WTC11 (cell line): Measurements from ENCODE around the gene CRIP1. TPM values are rescaled to one million over a fixed set of nuclear protein-coding genes. Genes with fewer than 3 reads are reported as not detected.

Experiments
- ATAC-seq: fragments of 200-7000 bp; cut with Tn5 transposase; 2 replicates; pipeline ENCODE4 v1.10.0; 2021; ENCODE audit warnings: mild to moderate bottlenecking, moderate library complexity
- CTCF ChIA-PET: fragments of 300-600 bp; sonication (Branson Sonifier 250); formaldehyde crosslinking; loops from one replicate; lab custom pipeline; 2021; ENCODE audit warnings: antibody characterized with exemption; lab: Charles Lee
- POLR2A ChIA-PET: fragments of 350-600 bp; sonication (Branson Sonifier 250); formaldehyde crosslinking; loops from one replicate; lab custom pipeline; 2021; ENCODE audit warnings: antibody characterized with exemption; lab: Charles Lee
- DNase-seq: peaks from one replicate; pipeline ENCODE4 v3.0.0; 2021; ENCODE audit warnings: low spot score
- H3K27ac Mint-ChIP-seq: 2 replicates; pipeline ENCODE4 v1.8.0; 2021; ENCODE audit warnings: mixed read lengths
- H3K27me3 Mint-ChIP-seq: 2 replicates; pipeline ENCODE4 v1.8.0; 2021; ENCODE audit warnings: low read depth, mild to moderate bottlenecking, moderate library complexity, mixed read lengths
- H3K36me3 Mint-ChIP-seq: 2 replicates; pipeline ENCODE4 v1.8.0; 2021; ENCODE audit warnings: mixed read lengths
- H3K4me1 Mint-ChIP-seq: 2 replicates; pipeline ENCODE4 v1.8.0; 2022; ENCODE audit warnings: mixed read lengths
- H3K4me3 Mint-ChIP-seq: 2 replicates; pipeline ENCODE4 v1.8.0; 2021; ENCODE audit warnings: mild to moderate bottlenecking, moderate library complexity, mixed read lengths
- H3K9me3 Mint-ChIP-seq: 2 replicates; pipeline ENCODE4 v1.8.0; 2021; ENCODE audit warnings: mixed read lengths
- ATF1 ChIP-seq: sonication (generic); formaldehyde crosslinking; IDR thresholded peaks from 2 replicates; pipeline ENCODE4 v1.8.1; 2023; ENCODE audit warnings: mild to moderate bottlenecking, moderate library complexity, missing genetic modification reagents
- CBFB ChIP-seq: sonication (generic); formaldehyde crosslinking; IDR thresholded peaks from 2 replicates; pipeline ENCODE4 v1.8.1; 2022; ENCODE audit warnings: mild to moderate bottlenecking, low read depth, missing genetic modification reagents
- CDX4 ChIP-seq: fragments of 250-450 bp; sonication (Bioruptor Pico); IDR thresholded peaks from 2 replicates; pipeline ENCODE4 v1.9.0; 2021; ENCODE audit warnings: moderate library complexity, mild to moderate bottlenecking, inconsistent platforms, borderline replicate concordance
- E2F1 ChIP-seq: sonication (generic); formaldehyde crosslinking; IDR thresholded peaks from 2 replicates; pipeline ENCODE4 v1.8.0; 2022; ENCODE audit warnings: mild to moderate bottlenecking, missing genetic modification reagents
- FOXJ3 ChIP-seq: sonication (generic); formaldehyde crosslinking; IDR thresholded peaks from 2 replicates; pipeline ENCODE4 v1.9.0; 2021; ENCODE audit warnings: missing genetic modification reagents, mild to moderate bottlenecking, borderline replicate concordance
- JAZF1 ChIP-seq: fragments of 250-450 bp; sonication (Bioruptor Pico); IDR thresholded peaks from 2 replicates; pipeline ENCODE4 v1.9.0; 2021; ENCODE audit warnings: moderate library complexity, mild to moderate bottlenecking, inconsistent platforms
- JUN ChIP-seq: sonication (generic); formaldehyde crosslinking; IDR thresholded peaks from 2 replicates; pipeline ENCODE4 v1.8.0; 2023; ENCODE audit warnings: mild to moderate bottlenecking, missing genetic modification reagents
- MLX ChIP-seq: sonication (generic); formaldehyde crosslinking; IDR thresholded peaks from 2 replicates; pipeline ENCODE4 v1.8.1; 2023; ENCODE audit warnings: mild to moderate bottlenecking, missing genetic modification reagents, moderate library complexity
- NFE2L1 ChIP-seq: sonication (generic); formaldehyde crosslinking; IDR thresholded peaks from 2 replicates; pipeline ENCODE4 v1.8.1; 2023; ENCODE audit warnings: missing genetic modification reagents
- PRRX2 ChIP-seq: fragments of 250-450 bp; sonication (Bioruptor Pico); IDR thresholded peaks from 2 replicates; pipeline ENCODE4 v1.8.0; 2021; ENCODE audit warnings: mild to moderate bottlenecking
- total RNA-seq: library from RNA; stranded (reverse); gene quantifications from 3 replicates; pipeline ENCODE4 v1.2.3, GENCODE V29; 2021
- TF ChIP-seq, protein P1 (sequence below): fragments of 250-450 bp; sonication (Bioruptor Pico); IDR thresholded peaks from 2 replicates; pipeline ENCODE4 v2.1.2; 2022; ENCODE audit warnings: mild to moderate bottlenecking, moderate library complexity
- TF ChIP-seq, protein P2 (sequence below): fragments of 200-600 bp; IDR thresholded peaks from 2 replicates; pipeline ENCODE4 v1.8.0; 2022; ENCODE audit warnings: antibody characterized with exemption
- TF ChIP-seq, protein P3 (sequence below): sonication (generic); formaldehyde crosslinking; IDR thresholded peaks from 2 replicates; pipeline ENCODE4 v1.8.0; 2022; ENCODE audit warnings: mild to moderate bottlenecking, missing genetic modification reagents

The CRIP1 gene
- total RNA-seq, 1 experiment from 2014 or later: 9.0 TPM

DNA sequence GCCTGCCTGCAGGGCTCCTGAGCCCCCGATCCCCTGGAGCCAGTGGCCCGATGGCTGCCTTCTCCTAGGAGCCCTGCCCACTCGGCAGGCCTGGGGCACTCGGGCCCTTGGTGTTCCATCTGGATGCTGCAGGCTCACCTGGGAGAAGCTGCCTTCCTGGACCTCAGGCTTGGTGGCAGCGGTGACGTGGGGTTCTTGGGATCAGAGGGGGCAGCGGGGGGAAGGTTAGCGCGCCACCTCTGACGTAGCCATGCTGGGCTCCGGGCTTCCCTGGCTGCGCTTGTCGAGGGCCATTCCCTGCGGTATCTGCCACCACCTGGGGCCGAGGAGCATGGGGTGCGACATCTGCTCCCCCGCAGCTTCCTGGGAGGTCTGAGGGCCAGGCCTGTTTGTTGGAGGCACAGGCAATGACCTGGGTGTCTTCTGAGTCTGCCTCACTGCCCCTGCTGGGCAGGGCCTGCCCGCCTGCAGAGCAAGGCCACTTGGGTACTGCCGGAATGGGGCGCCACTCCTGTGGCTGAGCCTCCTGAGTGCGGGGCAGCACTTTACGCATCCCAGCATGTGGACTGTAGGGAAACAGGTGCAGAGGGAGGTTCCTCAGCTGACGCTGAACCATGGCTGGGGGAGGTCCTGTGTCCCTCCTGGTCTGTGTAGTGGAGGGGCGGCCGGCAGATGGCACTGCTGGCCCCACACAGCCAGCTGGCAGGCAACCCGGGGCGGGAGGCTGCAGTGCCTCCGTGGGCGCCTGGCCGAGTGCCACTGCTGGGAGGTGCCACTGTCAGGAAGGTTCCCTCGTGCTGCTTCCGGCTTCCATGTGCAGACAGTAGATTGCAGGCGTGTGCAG is 46.8 kb upstream of the CRIP1 start (continued):
- TF ChIP-seq, protein P1, sequence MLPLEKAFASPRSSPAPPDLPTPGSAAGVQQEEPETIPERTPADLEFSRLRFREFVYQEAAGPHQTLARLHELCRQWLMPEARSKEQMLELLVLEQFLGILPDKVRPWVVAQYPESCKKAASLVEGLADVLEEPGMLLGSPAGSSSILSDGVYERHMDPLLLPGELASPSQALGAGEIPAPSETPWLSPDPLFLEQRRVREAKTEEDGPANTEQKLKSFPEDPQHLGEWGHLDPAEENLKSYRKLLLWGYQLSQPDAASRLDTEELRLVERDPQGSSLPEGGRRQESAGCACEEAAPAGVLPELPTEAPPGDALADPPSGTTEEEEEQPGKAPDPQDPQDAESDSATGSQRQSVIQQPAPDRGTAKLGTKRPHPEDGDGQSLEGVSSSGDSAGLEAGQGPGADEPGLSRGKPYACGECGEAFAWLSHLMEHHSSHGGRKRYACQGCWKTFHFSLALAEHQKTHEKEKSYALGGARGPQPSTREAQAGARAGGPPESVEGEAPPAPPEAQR (CRISPR knock-in tag): no peak

GRCh38 chr14:105440554-105440900 is 46.2 kb upstream of the CRIP1 start:
- Mint-ChIP-seq H3K36me3 (peaks cover 20% of the 10 kb centered on the region), H3K4me3 (no peak overlapping the region), H3K9me3 (no peaks in the 10 kb centered on the region), H3K27me3 (no peaks in the 10 kb centered on the region), H3K27ac (no peak overlapping the region), H3K4me1 (peaks cover 2% of the 10 kb centered on the region; the same call in 1 of the 2 replicates)
- ChIA-PET CTCF (interaction anchor here (0.7 to 2.0 kb wide), 2 partner anchors 8 to 40 kb away, joined by 3 to 8 read pairs; no protein-coding TSS in a partner anchor), POLR2A (no interaction called here)
- ATAC-seq: no peak
- TF ChIP-seq JAZF1 (CRISPR knock-in tag) (no peak), MLX (CRISPR knock-in tag) (no peak), NFE2L1 (CRISPR knock-in tag) (no peak), FOXJ3 (CRISPR knock-in tag) (no peak), CBFB (CRISPR knock-in tag) (no peak), JUN (CRISPR knock-in tag) (no peak), CDX4 (CRISPR knock-in tag) (no peak), PRRX2 (CRISPR knock-in tag) (no peak)
- TF ChIP-seq, protein P2, sequence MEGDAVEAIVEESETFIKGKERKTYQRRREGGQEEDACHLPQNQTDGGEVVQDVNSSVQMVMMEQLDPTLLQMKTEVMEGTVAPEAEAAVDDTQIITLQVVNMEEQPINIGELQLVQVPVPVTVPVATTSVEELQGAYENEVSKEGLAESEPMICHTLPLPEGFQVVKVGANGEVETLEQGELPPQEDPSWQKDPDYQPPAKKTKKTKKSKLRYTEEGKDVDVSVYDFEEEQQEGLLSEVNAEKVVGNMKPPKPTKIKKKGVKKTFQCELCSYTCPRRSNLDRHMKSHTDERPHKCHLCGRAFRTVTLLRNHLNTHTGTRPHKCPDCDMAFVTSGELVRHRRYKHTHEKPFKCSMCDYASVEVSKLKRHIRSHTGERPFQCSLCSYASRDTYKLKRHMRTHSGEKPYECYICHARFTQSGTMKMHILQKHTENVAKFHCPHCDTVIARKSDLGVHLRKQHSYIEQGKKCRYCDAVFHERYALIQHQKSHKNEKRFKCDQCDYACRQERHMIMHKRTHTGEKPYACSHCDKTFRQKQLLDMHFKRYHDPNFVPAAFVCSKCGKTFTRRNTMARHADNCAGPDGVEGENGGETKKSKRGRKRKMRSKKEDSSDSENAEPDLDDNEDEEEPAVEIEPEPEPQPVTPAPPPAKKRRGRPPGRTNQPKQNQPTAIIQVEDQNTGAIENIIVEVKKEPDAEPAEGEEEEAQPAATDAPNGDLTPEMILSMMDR: no peak
- DNase-seq: no peak

DNA sequence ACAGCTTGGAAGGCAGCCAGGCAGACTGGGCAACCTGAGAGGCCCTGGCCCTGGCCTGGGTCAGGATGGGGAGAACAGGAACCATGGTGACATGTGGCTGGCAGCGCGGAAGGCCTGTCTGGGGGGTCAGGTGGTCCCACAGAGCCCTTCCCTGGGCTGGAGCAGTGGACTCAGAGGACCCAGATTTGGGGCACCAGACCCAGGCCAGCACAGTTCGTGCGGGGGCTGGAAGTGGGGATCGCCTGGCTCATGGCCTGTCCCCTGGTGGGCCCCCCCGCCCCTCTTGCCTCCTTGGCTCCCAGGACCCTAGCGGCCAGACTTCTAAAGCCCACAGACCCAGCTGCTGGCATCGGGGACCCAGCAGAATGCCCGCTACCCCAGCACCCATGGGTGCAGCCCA is 45.7 kb upstream of the CRIP1 start:
- ChIA-PET CTCF (interaction anchor here (0.7 to 2.0 kb wide), 2 partner anchors 7 to 40 kb away, joined by 3 to 8 read pairs; no protein-coding TSS in a partner anchor), POLR2A (no interaction called here)
- Mint-ChIP-seq H3K4me1 (peaks cover 2% of the 10 kb centered on the region; the same call in 1 of the 2 replicates), H3K4me3 (no peak overlapping the region), H3K9me3 (no peaks in the 10 kb centered on the region), H3K27ac (no peak overlapping the region), H3K27me3 (no peaks in the 10 kb centered on the region), H3K36me3 (peaks cover 20% of the 10 kb centered on the region)
- DNase-seq (no peak), ATAC-seq (no peak)
- TF ChIP-seq E2F1 (CRISPR knock-in tag): no peak
- TF ChIP-seq, protein P3, sequence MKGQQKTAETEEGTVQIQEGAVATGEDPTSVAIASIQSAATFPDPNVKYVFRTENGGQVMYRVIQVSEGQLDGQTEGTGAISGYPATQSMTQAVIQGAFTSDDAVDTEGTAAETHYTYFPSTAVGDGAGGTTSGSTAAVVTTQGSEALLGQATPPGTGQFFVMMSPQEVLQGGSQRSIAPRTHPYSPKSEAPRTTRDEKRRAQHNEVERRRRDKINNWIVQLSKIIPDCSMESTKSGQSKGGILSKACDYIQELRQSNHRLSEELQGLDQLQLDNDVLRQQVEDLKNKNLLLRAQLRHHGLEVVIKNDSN: no peak
- TF ChIP-seq ATF1 (CRISPR knock-in tag): no peak
- TF ChIP-seq, all 79 proteins: peak for 0
